K562 (cell line): Measurements from ENCODE around the gene ZNF319. TPM values are rescaled to one million over a fixed set of nuclear protein-coding genes. Genes with fewer than 3 reads are reported as not detected.

Experiments
- CEBPB ChIP-seq: fragments of 450-650 bp; IDR thresholded peaks from 2 replicates; pipeline ENCODE4 v1.6.1; 2016; ENCODE audit warnings: missing genetic modification characterization, missing compliant biosample characterization
- ILK ChIP-seq: fragments of 450-650 bp; IDR thresholded peaks from 2 replicates; pipeline ENCODE4 v1.6.1; 2016; ENCODE audit warnings: missing genetic modification characterization, low read depth, mild to moderate bottlenecking, missing compliant biosample characterization, moderate library complexity, borderline replicate concordance
- LCOR ChIP-seq: sonication (generic); formaldehyde crosslinking; IDR thresholded peaks from 2 replicates; pipeline ENCODE4 v1.8.0; 2022; ENCODE audit warnings: mild to moderate bottlenecking, missing genetic modification reagents
- MYC ChIP-seq, 2 experiments: fragments of 250-450 bp in 1 of 2; sonication (Bioruptor Pico) in 1 of 2; IDR thresholded peaks; 2 replicates each; pipeline versions ENCODE4 v1.5.1 to v1.6.1; 2012 to 2021; ENCODE audit warnings: low read depth in 2 of 2, borderline replicate concordance in 1 of 2, improper control_type of control experiment in 1 of 2, low read length in 1 of 2, mild to moderate bottlenecking in 1 of 2, moderate library complexity in 1 of 2
- NCOA4 ChIP-seq: fragments of 450-650 bp; IDR thresholded peaks from 2 replicates; pipeline ENCODE4 v1.6.1; 2018; ENCODE audit warnings: mild to moderate bottlenecking; ENCODE audit not compliant: partially characterized antibody
- NELFE ChIP-seq: IDR thresholded peaks from 2 replicates; pipeline ENCODE4 v1.6.1; 2011; ENCODE audit warnings: mild to moderate bottlenecking; ENCODE audit not compliant: insufficient read depth, insufficient read length
- NR2C2 ChIP-seq, 2 experiments: fragments of 200-800 bp in 1 of 2; sonication (Bioruptor generic) in 1 of 2; sonication (generic) in 1 of 2; formaldehyde crosslinking in 1 of 2; IDR thresholded peaks; 2 replicates each; pipeline versions ENCODE4 v1.6.1 to v1.8.0; 2016 to 2022; ENCODE audit warnings: mild to moderate bottlenecking in 1 of 2, missing compliant biosample characterization in 1 of 2, missing genetic modification characterization in 1 of 2, missing genetic modification reagents in 1 of 2
- RREB1 ChIP-seq: fragments of 250-450 bp; sonication (Bioruptor Pico); IDR thresholded peaks from 2 replicates; pipeline ENCODE4 v1.4.0; 2020
- SMAD2 ChIP-seq: fragments of 150-350 bp; IDR thresholded peaks from 2 replicates; pipeline ENCODE4 v1.6.1; 2014; ENCODE audit warnings: low read depth, mild to moderate bottlenecking, low read length
- TFAP4 ChIP-seq: sonication (generic); formaldehyde crosslinking; IDR thresholded peaks from 2 replicates; pipeline ENCODE4 v1.8.0; 2022; ENCODE audit warnings: missing genetic modification reagents, mild to moderate bottlenecking, moderate library complexity, borderline replicate concordance
- ZBTB43 ChIP-seq: sonication (generic); formaldehyde crosslinking; IDR thresholded peaks from 2 replicates; pipeline ENCODE4 v1.8.0; 2023; ENCODE audit warnings: mild to moderate bottlenecking, missing genetic modification reagents
- ZBTB8A ChIP-seq: fragments of 450-650 bp; IDR thresholded peaks from 2 replicates; pipeline ENCODE4 v1.6.1; 2018; ENCODE audit warnings: mild to moderate bottlenecking, moderate library complexity; ENCODE audit not compliant: partially characterized antibody
- ZFX ChIP-seq: sonication (generic); formaldehyde crosslinking; IDR thresholded peaks from 2 replicates; pipeline ENCODE4 v1.8.0; 2022; ENCODE audit warnings: mild to moderate bottlenecking, missing genetic modification reagents, moderate library complexity
- ZNF143 ChIP-seq: sonication (generic); formaldehyde crosslinking; IDR thresholded peaks from 2 replicates; pipeline ENCODE4 v1.9.0; 2022; ENCODE audit warnings: mild to moderate bottlenecking, missing genetic modification reagents
- ZNF23 ChIP-seq: fragments of 250-450 bp; sonication (Bioruptor Pico); IDR thresholded peaks from 2 replicates; pipeline ENCODE4 v1.4.0; 2020; ENCODE audit warnings: mild to moderate bottlenecking
- polyA plus RNA-seq, 8 experiments: library from polyadenylated mRNA; depleted of rRNA in 4 of 8; stranded (reverse) in 5 of 8; unstranded in 3 of 8; fragments of >200 nt; fragmentation: Nextera tagmentation in 2 of 8; fragmentation: Illumina TruSeq in 1 of 8; extraction: Ambion mirVana in 2 of 8; extraction: Trizol in 1 of 8; gene quantifications; 2 replicates each; pipeline versions ENCODE4 v1.2.1 to v1.2.3, GENCODE V29; 2011 to 2014; ENCODE audit warnings: inconsistent platforms in 1 of 8, missing spikeins in 1 of 8
- total RNA-seq, 7 experiments: library from RNA; depleted of rRNA in 6 of 7; stranded (reverse); fragments of >200 nt in 6 of 7; fragmentation: Illumina TruSeq in 2 of 7; extraction: Trizol in 2 of 7; gene quantifications; 2 replicates each; pipeline versions ENCODE4 v1.2.1 to v1.2.3, GENCODE V29; 2011 to 2021; ENCODE audit warnings: low replicate concordance in 1 of 7
- TF ChIP-seq, protein P1 (sequence below): fragments of 450-650 bp; formaldehyde crosslinking; conservative IDR thresholded peaks from 2 replicates; pipeline ENCODE4 v1.4.0; 2022; ENCODE audit warnings: mild to moderate bottlenecking, missing genetic modification characterization

Gene ZNF319
- total and polyA plus RNA-seq, 9 of the 15 experiments (the other 6 are each of a cell fraction or from before 2014, with no cell fraction given) = 0.20 to 5.7 (median 1.4) TPM

- TF ChIP-seq RREB1 (CRISPR knock-in tag) = no peak
- peak; percentile 55; the same call in 1 of the 2 replicates for TF ChIP-seq LCOR (CRISPR knock-in tag)
- peak; percentile 35; the same call in 1 of the 2 replicates for TF ChIP-seq CEBPB
- TF ChIP-seq NCOA4 = no peak
- peak; percentile 76 for TF ChIP-seq ZFX (CRISPR knock-in tag)
- no peak for TF ChIP-seq NELFE
- no peak for TF ChIP-seq ILK (tag)
- TF ChIP-seq ZNF143 (CRISPR knock-in tag) = no peak
- no peak for TF ChIP-seq SMAD2
- TF ChIP-seq ZBTB43 = no peak
- peak; percentile 40; the same call in 1 of the 2 replicates for TF ChIP-seq MYC (IDR thresholded peaks at IDR 0.05; ENCODE audit: low read depth, low read length)
- no peak for TF ChIP-seq MYC (CRISPR knock-in tag; IDR thresholded peaks at IDR 0.05; ENCODE audit: borderline replicate concordance, low read depth)
- no peak for TF ChIP-seq ZNF23 (CRISPR knock-in tag)
- no peak for TF ChIP-seq NR2C2 (CRISPR knock-in tag; IDR thresholded peaks at IDR 0.05)
- peak; percentile 81 for TF ChIP-seq NR2C2 (tag; IDR thresholded peaks at IDR 0.05)
- TF ChIP-seq ZBTB8A = no peak
- TF ChIP-seq TFAP4 = peak; percentile 57
- TF ChIP-seq, protein P1, sequence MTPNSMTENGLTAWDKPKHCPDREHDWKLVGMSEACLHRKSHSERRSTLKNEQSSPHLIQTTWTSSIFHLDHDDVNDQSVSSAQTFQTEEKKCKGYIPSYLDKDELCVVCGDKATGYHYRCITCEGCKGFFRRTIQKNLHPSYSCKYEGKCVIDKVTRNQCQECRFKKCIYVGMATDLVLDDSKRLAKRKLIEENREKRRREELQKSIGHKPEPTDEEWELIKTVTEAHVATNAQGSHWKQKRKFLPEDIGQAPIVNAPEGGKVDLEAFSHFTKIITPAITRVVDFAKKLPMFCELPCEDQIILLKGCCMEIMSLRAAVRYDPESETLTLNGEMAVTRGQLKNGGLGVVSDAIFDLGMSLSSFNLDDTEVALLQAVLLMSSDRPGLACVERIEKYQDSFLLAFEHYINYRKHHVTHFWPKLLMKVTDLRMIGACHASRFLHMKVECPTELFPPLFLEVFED = no peak
These were observed 24.2 kb upstream of the ZNF319 start (continued) for GRCh38 chr16:58024486-58025350.
